NCI-H526 treated with DMSO at 0.1 percent for 48 hours (cell line): ENCODE measurements around the gene KEAP1.
A peak's percentile ranks its signal among the peaks of the same experiment; 100 is the strongest.

ENCODE experiments used
- DNase-seq: peaks from one replicate; lab custom pipeline; 2025; lab: John Stamatoyannopoulos, UW

The KEAP1 gene

GRCh38 chr19:10523135-10523636 lies 20.0 kb upstream of the KEAP1 start:
- no peak for DNase-seq

GRCh38 chr19:10521461-10522171 lies 18.5 kb upstream of the KEAP1 start:
- no peak for DNase-seq

GRCh38 chr19:10520652-10521318 lies 17.6 kb upstream of the KEAP1 start:
- no peak for DNase-seq

- no peak for DNase-seq
Observed at GRCh38 chr19:10519421-10519820, 16.3 kb upstream of the KEAP1 start.

- DNase-seq = no peak
Observed at GRCh38 chr19:10518444-10519361, 15.5 kb upstream of the KEAP1 start.

- DNase-seq = no peak
Observed at GRCh38 chr19:10517760-10518443, 14.7 kb upstream of the KEAP1 start.

GRCh38 chr19:10517361-10517759 lies 14.2 kb upstream of the KEAP1 start, which contains the start of gene S1PR5:
TSS of gene S1PR5 (minus strand) at chr19:10517447. CDS start at chr19:10515011, 2,436 bp downstream.
- no peak for DNase-seq

GRCh38 chr19:10516671-10517286 lies 13.6 kb upstream of the KEAP1 start:
- no peak for DNase-seq

- DNase-seq = no peak
Observed at GRCh38 chr19:10516064-10516385, 12.9 kb upstream of the KEAP1 start.

GRCh38 chr19:10514211-10515145 lies 11.3 kb upstream of the KEAP1 start:
- no peak for DNase-seq

GRCh38 chr19:10513223-10513622 lies 10.1 kb upstream of the KEAP1 start:
- no peak for DNase-seq

GRCh38 chr19:10510301-10510802 lies 7.2 kb upstream of the KEAP1 start:
- DNase-seq = no peak

- DNase-seq = no peak
Observed at GRCh38 chr19:10508707-10509106, 5.6 kb upstream of the KEAP1 start.

- no peak for DNase-seq
Observed at GRCh38 chr19:10508036-10508435, 4.9 kb upstream of the KEAP1 start.

GRCh38 chr19:10505583-10506229 lies 2.5 kb upstream of the KEAP1 start:
- DNase-seq = no peak

- DNase-seq = peak; percentile 68
Observed at GRCh38 chr19:10502524-10503001, 593 bp downstream of the KEAP1 start.

- no peak for DNase-seq
Observed at GRCh38 chr19:10501971-10502523, 1.1 kb downstream of the KEAP1 start.

GRCh38 chr19:10500247-10500592 lies 2.9 kb downstream of the KEAP1 start:
- DNase-seq = no peak

- DNase-seq = no peak
Observed at GRCh38 chr19:10499550-10500246, 3.5 kb downstream of the KEAP1 start.
